ENCODE data around the gene PABPN1.

GRCh38 chr14:23308721-23309445 is 12.4 kb upstream of the PABPN1 start:
- TF ChIP-seq CTCF (conservative IDR thresholded peaks at IDR 0.05) (no peak), ZFX (IDR thresholded peaks at IDR 0.05) (no peak)
